Prostate gland (tissue), 2 donors: ENCODE results near the gene CXCL1.
A peak's percentile ranks its signal among the peaks of the same experiment; 100 is the strongest.

Experiments used
- CTCF ChIP-seq, 4 experiments: fragments of 200-600 bp in 2 of 4; fragments of 450-650 bp in 2 of 4; sonication (generic) in 2 of 4; IDR thresholded peaks; 1 replicate in 3 of 4; 2 replicates in 1 of 4; pipeline ENCODE4 v1.5.1; 2016 to 2019; ENCODE audit warnings: antibody characterized with exemption in 4 of 4, mild to moderate bottlenecking in 2 of 4, moderate library complexity in 2 of 4
- POLR2A ChIP-seq: fragments of 450-650 bp; IDR thresholded peaks from one replicate; pipeline ENCODE4 v1.6.1; 2016; ENCODE audit warnings: antibody characterized with exemption, mild to moderate bottlenecking
- POLR2AphosphoS5 ChIP-seq: sonication (generic); formaldehyde crosslinking; IDR thresholded peaks from one replicate; pipeline ENCODE4 v1.6.1; 2017; ENCODE audit warnings: antibody characterized with exemption

GRCh38 chr4:73864365-73864764 is 4.8 kb upstream of the CXCL1 start:
- TF ChIP-seq POLR2A (no peak), CTCF (IDR thresholded peaks at IDR 0.05) (peak in 3 of 4 experiments; percentile 33 to 60 (median 57)), POLR2AphosphoS5 (peak; percentile 12)
